Inflammatory macrophage treated with lipopolysaccharide for 1 hour (primary cell): Measurements from ENCODE around the gene SLC25A48.

ENCODE experiments used
- DNase-seq, 2 donors: peaks; one replicate each; pipeline ENCODE4 v3.0.0-alpha.2; 2020 to 2022

SLC25A48 gene

DNA sequence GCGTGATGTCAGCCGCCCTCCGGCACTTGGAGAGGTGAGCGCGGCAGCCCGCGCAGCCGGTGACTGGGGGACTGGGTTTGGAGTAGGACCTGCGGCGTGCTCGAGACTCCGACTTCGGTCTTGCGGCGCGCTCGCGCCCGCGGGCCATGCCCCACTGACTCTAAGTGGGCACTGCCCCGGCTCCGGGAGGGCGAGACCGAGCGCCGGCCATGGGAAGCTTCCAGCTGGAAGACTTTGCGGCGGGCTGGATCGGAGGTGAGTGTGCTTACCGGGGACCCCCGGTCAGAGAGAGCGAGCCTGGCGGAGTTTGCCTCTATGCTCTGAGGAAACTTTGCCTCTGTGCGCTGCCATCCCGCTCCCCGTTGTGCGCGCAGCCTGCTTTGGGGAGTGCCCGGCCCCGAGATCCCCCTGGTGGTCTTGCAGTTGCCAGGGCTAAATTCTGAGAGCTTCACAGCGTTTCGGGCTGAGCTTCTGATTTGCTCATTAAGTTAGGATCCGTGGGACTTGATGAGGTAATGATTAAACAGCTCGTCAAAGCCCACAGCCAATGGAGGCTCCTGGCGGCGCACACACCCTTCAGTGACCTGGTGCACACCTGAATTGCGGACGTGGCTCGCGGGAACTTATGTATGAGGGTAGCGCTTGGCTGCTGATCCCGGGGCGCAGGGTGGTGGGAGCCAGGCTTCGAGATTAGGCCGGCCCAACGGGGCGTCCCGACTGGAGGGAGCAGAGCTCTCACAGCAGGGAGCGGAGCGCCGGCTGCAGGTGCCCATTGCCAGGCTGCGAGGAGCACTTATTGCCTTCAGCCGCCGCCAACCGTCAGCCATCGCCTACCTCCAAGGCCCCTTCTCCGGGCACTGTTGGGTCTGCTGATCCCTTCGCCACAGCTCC lies at the start of gene SLC25A48:
SLC25A48 (plus strand) TSS at position 25 of the 891 bp plus-strand sequence; CDS start at position 210, 185 bp downstream.
- no peak for DNase-seq

- DNase-seq, result no peak
Observed at GRCh38 chr5:135800656-135801055, 33.8 kb upstream of the SLC25A48 start.

- no peak for DNase-seq
Observed at GRCh38 chr5:135810188-135810943, 24.1 kb upstream of the SLC25A48 start.

DNA sequence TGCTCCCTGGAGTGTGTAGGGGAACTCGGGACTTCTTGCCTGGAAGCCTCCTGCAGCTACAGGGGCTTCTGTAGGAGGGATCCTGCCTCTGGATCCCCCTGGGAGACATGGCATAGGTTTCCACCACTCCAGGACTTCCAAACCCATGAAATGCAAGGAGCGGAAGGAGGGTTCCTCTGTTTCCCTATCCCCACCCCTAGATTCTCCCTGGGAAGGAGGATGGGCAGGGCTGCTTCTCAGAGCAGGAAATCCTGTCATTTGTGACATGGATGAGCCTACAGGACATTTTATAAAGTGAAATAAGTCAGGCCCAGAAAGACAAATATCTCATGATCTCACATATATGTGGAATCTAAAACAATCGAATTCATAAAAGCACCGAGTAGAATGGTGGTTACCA lies 23.5 kb upstream of the SLC25A48 start:
- no peak for DNase-seq

DNA sequence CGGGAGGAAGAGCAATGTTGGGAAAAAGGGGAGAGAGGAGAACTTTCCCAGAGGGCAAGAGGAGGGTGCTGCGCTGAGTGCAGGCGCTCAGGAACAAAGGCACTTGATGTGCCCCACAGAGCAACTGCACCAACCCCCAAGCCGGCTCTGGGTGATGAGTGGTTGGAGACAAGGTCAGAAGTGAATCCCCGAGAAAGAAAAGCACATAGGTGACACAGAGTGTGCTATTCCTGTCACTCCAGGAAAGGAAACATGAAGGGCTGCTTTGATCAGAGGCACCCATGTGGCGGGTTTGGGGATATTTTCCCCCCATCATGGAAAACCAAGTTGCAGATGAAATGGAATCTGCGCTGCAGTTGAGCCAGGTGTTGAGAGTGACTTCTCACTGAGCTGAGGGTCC lies 20.7 kb upstream of the SLC25A48 start:
- DNase-seq, result no peak

- DNase-seq, result no peak
Observed at GRCh38 chr5:135814316-135814715, 20.1 kb upstream of the SLC25A48 start.

- DNase-seq, result no peak
Observed at GRCh38 chr5:135814812-135815211, 19.7 kb upstream of the SLC25A48 start.

DNA sequence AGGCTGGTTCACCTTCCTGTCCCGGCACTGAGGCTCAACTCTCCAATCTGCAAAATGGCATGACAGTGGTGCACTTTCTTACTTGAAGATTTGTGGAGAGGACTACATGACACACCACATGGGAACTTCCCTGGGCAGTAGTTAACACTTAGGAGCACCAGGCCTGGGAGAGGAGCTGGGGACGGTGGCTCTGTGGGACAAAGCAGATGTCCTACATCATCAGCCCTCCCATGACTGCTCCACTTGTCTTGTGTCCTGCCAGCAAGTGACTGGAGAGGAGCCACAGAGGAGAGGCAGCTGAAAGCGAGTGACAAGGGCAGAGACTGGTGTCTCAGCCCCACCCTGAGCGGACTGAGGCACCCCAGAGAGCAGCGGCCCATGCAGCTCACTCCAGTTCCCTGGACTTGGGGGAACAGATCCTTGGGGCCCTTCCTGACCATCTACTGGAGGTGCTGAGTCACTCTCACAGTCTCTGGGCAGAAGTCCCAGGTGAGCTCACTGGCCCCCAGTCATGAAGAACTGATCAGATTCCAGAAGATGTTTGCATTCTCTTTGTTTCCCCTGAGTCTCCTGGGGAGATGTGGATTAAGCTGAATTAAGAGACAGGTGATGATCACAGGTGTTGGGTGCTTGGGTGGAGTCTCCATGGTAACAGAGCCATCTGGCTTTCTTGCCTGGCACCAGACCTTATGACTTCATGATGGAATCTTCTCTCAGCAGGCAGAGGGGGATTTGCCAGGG lies 13.2 kb upstream of the SLC25A48 start:
- DNase-seq, result no peak

DNA sequence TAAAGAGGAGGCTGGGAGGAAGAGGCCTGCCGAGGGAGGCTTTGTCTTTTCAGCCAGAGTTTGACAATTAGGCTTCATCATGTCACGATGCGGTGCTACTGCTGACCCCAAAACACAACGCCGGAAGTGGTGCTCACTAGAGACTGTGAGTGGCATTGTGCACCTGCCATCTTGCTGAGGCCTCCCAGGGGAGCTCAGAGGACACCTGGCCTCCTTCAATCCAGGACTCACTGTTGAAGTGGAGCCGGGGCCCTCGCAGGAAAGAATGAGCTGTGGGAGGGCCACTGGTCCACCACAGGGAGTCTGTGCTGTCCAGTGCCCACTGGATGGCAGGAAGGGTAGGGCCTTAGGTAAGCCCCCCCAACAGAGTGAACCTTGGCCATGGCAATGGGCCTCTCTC lies 12.7 kb upstream of the SLC25A48 start:
- DNase-seq, result no peak

GRCh38 chr5:135822286-135822685 lies 12.2 kb upstream of the SLC25A48 start:
- DNase-seq, result no peak

DNA sequence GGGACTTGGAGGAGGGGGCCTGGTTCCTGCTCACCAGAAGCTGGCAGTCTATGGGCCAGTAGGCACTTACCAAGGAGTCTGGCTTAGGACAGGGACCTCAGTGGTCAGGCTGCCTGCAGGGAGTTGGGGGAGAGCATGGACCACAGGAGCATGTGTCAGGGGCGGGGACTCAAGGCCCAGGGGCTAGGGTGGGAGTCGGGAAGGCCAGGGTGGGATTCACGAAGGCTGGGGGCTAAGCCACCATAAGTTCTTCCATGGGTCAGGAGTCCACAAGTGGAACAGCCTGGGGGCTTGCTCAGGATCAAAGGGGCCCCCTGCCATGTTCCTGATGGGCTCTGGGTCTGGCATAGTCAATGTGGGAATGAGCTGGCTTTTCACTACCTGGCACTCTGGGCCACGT lies 11.5 kb upstream of the SLC25A48 start:
- DNase-seq, result no peak

DNA sequence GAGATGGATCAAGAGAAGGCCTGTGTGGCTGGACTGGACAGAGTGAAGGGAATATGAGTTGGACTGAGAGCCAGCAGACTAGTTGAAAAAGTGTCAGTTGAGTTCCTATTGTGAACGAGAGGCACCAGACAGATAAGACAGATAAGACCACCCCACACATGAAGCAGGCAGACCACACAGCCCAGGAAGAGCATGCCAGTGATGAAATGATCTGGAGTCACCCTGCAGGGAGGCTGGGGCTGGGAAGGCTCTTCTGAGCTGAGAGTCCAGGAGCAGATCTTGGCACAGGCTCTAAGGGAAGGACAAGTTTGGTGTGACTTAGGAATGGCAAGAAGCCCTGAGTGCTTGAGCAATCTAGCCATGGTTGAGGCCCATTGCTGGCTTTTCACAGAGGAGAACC lies 10.6 kb upstream of the SLC25A48 start:
- no peak for DNase-seq

GRCh38 chr5:135824541-135825041 lies 9.9 kb upstream of the SLC25A48 start:
- DNase-seq, result no peak

GRCh38 chr5:135825373-135826220 lies 8.9 kb upstream of the SLC25A48 start:
- no peak for DNase-seq

DNA sequence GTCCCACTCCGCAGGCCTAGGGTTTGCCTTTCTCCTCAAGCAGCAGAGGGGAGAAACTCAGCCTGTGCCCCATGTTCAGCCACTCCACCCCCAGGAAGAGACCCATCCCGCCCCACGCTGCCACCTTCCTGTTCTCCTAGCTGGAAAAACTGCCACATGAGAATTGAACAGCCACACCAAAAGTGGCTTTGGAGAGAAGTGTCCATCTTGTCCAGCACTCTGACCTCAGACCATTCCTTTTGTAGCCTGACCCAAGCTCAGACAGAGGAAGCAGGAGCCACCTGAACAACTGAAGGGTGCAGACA lies 8.3 kb upstream of the SLC25A48 start:
- no peak for DNase-seq

- no peak for DNase-seq
Observed at GRCh38 chr5:135826994-135827671, 7.3 kb upstream of the SLC25A48 start.

DNA sequence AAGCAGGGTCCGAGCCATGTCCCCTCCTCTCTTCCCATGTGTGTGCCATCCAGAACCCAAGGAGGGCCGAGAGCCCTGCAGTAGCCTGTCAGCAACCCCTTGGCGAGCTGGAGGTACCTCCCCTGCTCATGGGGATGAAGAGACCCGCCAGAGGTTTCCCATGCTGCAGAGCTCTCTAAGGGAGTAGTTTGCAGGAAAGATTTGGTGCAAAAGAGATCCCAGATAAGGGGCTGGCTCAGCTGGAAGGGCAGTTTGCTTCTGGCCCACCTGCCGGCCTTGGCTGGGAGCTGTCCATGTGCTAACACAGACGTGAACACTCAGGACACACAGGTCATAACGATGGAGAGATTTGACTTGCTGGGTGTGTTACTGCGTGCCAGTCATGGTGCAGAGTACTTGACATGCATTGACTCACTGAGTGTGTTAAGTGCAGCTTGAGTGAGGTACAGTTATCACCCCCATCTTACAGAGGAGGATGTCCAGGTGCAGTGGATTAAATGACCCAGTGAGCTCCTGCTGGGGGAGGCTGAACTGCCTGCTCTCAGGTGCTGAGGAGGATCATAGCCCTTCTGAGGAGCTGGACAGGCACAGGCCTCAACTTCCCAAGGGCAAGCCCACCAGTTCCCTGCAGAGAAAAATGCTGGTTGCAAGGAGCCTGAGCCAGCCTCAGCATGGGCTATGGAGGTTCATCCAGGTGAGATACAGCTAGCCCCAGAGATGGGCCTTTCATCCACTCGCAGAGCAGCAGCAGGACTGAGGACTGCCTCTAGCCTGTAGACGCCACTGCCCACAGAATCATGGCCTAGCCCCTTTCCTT lies 6.3 kb upstream of the SLC25A48 start:
- no peak for DNase-seq

DNA sequence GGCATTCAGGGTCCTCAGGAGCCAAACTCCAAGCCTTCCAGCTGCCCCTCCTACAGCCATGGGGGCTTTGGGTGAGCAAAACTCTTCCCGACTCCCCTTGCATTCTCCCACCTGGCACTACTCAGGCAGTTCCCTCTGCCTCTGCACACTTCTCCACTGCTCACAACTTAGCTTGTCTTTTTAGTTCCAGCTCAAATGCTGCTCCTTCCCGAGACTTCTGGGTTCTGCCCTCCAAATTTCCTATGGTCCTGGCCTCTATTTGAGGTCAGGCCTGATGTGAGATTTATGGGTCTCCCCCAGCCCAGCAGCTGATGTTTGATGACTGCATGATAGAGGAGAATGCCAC lies 5.7 kb upstream of the SLC25A48 start:
- DNase-seq, result no peak

- DNase-seq, result no peak
Observed at GRCh38 chr5:135829179-135829578, 5.3 kb upstream of the SLC25A48 start.

DNA sequence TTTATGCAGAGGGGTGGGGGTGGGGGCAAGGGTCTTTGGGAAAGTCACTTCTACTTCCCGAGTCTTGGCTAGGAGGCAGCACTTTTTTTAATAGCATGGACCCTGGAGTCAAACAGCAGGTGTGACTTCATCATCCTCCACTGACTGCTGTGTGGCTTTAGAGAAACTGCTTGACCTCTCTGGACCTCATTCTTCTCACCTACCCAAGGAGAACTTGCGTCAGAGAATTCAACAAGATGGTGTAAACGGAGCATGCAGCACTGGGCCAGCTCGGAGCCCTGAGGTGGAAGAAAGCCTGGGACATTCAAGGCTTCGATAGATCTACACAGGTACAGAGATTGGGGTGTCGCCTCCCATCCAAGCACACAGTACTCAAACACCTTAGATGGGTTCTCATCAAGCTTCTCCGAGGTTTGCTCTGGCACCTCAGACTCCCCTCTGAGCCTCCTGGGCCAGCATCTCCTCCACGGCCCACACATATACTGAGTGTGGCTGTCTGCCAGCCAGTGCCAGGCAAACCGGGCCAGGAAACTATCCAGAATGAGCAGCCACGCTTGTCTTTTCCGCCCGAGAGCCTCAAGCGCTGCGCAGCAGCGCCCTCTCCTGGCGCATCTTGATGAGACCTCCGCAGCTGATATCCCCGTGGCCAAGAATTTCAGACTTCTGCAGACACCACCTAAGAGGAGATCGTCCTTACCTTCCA lies 4.6 kb upstream of the SLC25A48 start:
- DNase-seq, result peak; percentile 37 to 81

GRCh38 chr5:135830384-135830700 lies 4.1 kb upstream of the SLC25A48 start:
- no peak for DNase-seq
